HepG2 (cell line): Measurements from ENCODE around the gene IFNG. TPM values are rescaled to one million over a fixed set of nuclear protein-coding genes. Genes with fewer than 3 reads are reported as not detected.

Source experiments
- ATAC-seq: fragments of 200-7000 bp; cut with Tn5 transposase; 3 replicates; pipeline ENCODE4 v1.9.1; 2020; ENCODE audit warnings: mild to moderate bottlenecking, moderate library complexity
- BruUV-seq: library from RNA; stranded (reverse); fragments of 400-500 nt; replicated peaks from 2 replicates; lab custom pipeline; 2021; lab: Mats Ljungman, UMichigan
- CTCF ChIA-PET: fragments of 300-600 bp; formaldehyde crosslinking; extraction: SDS; loops from one replicate; lab custom pipeline; 2021; ENCODE audit warnings: low total read pairs, inconsistent platforms, low intra/inter-chr PET ratio; lab: Yijun Ruan, JAX
- POLR2A ChIA-PET: fragments of 350-600 bp; sonication (Branson Sonifier 250); formaldehyde crosslinking; loops from one replicate; lab custom pipeline; 2020; ENCODE audit warnings: antibody characterized with exemption, inconsistent platforms; lab: Yijun Ruan, JAX
- DNase-seq: peaks from one replicate; pipeline ENCODE4 v3.0.0-alpha.2; 2015; ENCODE audit warnings: low spot score
- FAIRE-seq: peaks from 3 replicates; lab custom pipeline; 2011; peaks lifted over from hg19 to GRCh38; lab: Jason Lieb, UNC
- H2AFZ ChIP-seq: one replicate; pipeline ENCODE4 v1.6.1; 2011; ENCODE audit warnings: low read length, inconsistent platforms
- H3K27ac ChIP-seq: fragments of 300-600 bp; 3 replicates; pipeline ENCODE4 v1.8.0; 2011; ENCODE audit warnings: mixed run types, mild to moderate bottlenecking, mixed read lengths, low read length, inconsistent platforms; ENCODE audit not compliant: insufficient read depth; ENCODE audit errors: extremely low read length
- H3K27me3 ChIP-seq, 2 experiments: fragments of 200-600 bp in 1 of 2; 2 replicates in 1 of 2; 3 replicates in 1 of 2; pipeline versions ENCODE4 v1.6.0 to v1.8.0; 2011; ENCODE audit warnings: low read length in 2 of 2, mild to moderate bottlenecking in 2 of 2, moderate library complexity in 2 of 2, inconsistent platforms in 1 of 2; ENCODE audit not compliant: insufficient read depth in 2 of 2, control insufficient read depth in 1 of 2
- H3K36me3 ChIP-seq, 2 experiments: fragments of 200-600 bp in 1 of 2; replicated peaks in 1 of 2; 2 replicates in 1 of 2; 3 replicates in 1 of 2; pipeline versions ENCODE4 v1.5.1 to v1.8.0; 2011; ENCODE audit warnings: low read length in 2 of 2, inconsistent platforms in 1 of 2; ENCODE audit not compliant: insufficient read depth in 2 of 2, control insufficient read depth in 1 of 2
- H3K4me1 ChIP-seq: 2 replicates; pipeline ENCODE4 v1.5.1; 2012; ENCODE audit warnings: low read length, inconsistent platforms; ENCODE audit not compliant: insufficient read depth
- H3K4me2 ChIP-seq: 2 replicates; pipeline ENCODE4 v1.6.0; 2011; ENCODE audit warnings: low read depth, low read length, inconsistent platforms
- H3K4me3 ChIP-seq, 3 experiments: fragments of 200-600 bp in 1 of 3; sonication (generic), shearing (Covaris generic) in 1 of 3; replicated peaks in 1 of 3; 2 replicates each; pipeline ENCODE4 v1.5.1; 2011 to 2016; ENCODE audit warnings: low read length in 3 of 3, inconsistent platforms in 2 of 3, low read depth in 2 of 3, mild to moderate bottlenecking in 2 of 3, control low read depth in 1 of 3, mixed read lengths in 1 of 3; ENCODE audit not compliant: insufficient read depth in 1 of 3
- H3K79me2 ChIP-seq: one replicate; pipeline ENCODE4 v1.6.1; 2011; ENCODE audit warnings: low read length, inconsistent platforms; ENCODE audit not compliant: insufficient read depth
- H3K9ac ChIP-seq: 2 replicates; pipeline ENCODE4 v1.6.0; 2011; ENCODE audit warnings: mild to moderate bottlenecking, low read depth, low read length, inconsistent platforms; ENCODE audit not compliant: insufficient read depth
- H3K9me3 ChIP-seq: 2 replicates; pipeline ENCODE4 v1.5.1; 2012; ENCODE audit warnings: mild to moderate bottlenecking, low read length
- H4K20me1 ChIP-seq: 2 replicates; pipeline ENCODE4 v1.6.0; 2011; ENCODE audit warnings: inconsistent platforms, mild to moderate bottlenecking, low read length, moderate library complexity; ENCODE audit not compliant: insufficient read depth
- ATAD3A ChIP-seq: sonication (generic); formaldehyde crosslinking; IDR thresholded peaks from 2 replicates; pipeline ENCODE4 v1.4.0; 2020; ENCODE audit warnings: missing genetic modification reagents
- CERS6 ChIP-seq: sonication (generic); formaldehyde crosslinking; IDR thresholded peaks from 2 replicates; pipeline ENCODE4 v1.5.0; 2020; ENCODE audit warnings: missing genetic modification reagents
- FOXA3 ChIP-seq: IDR thresholded peaks from 2 replicates; pipeline ENCODE4 v1.6.1; 2016; ENCODE audit warnings: missing genetic modification reagents, missing compliant biosample characterization
- HNF4A ChIP-seq: sonication (generic); formaldehyde crosslinking; IDR thresholded peaks from 2 replicates; pipeline ENCODE4 v1.4.0; 2020; ENCODE audit warnings: missing genetic modification reagents
- KDM2A ChIP-seq: sonication (generic); formaldehyde crosslinking; IDR thresholded peaks from 2 replicates; pipeline ENCODE4 v1.4.0; 2020; ENCODE audit warnings: low read depth, missing genetic modification reagents, borderline replicate concordance
- MXI1 ChIP-seq: IDR thresholded peaks from 3 replicates; pipeline ENCODE4 v1.6.1; 2012; ENCODE audit warnings: low read depth, low read length, inconsistent platforms, borderline replicate concordance
- PLRG1 ChIP-seq: fragments of 450-650 bp; conservative IDR thresholded peaks from 2 replicates; pipeline ENCODE4 v1.6.1; 2016
- RFX1 ChIP-seq: fragments of 450-650 bp; IDR thresholded peaks from 2 replicates; pipeline ENCODE4 v1.6.1; 2017
- RNF219 ChIP-seq: sonication (generic); formaldehyde crosslinking; IDR thresholded peaks from 2 replicates; pipeline ENCODE4 v1.5.0; 2020; ENCODE audit warnings: mild to moderate bottlenecking, missing genetic modification reagents
- SOX6 ChIP-seq, 2 experiments: fragments of 450-650 bp in 1 of 2; sonication (generic) in 1 of 2; formaldehyde crosslinking in 1 of 2; IDR thresholded peaks; 2 replicates each; pipeline versions ENCODE4 v1.4.0 to v1.6.1; 2017 to 2020; ENCODE audit warnings: antibody characterized with exemption in 1 of 2, mild to moderate bottlenecking in 1 of 2, missing genetic modification reagents in 1 of 2
- SUZ12 ChIP-seq: fragments of 150-350 bp; IDR thresholded peaks from 2 replicates; pipeline ENCODE4 v1.6.1; 2014; ENCODE audit warnings: low read depth, low read length
- TP53 ChIP-seq: sonication (generic); formaldehyde crosslinking; conservative IDR thresholded peaks from 2 replicates; pipeline ENCODE4 v1.4.0; 2020; ENCODE audit warnings: missing genetic modification reagents
- TRIM24 ChIP-seq: sonication (generic); formaldehyde crosslinking; IDR thresholded peaks from 2 replicates; pipeline ENCODE4 v1.8.0; 2022; ENCODE audit warnings: mild to moderate bottlenecking, missing genetic modification reagents
- YEATS2 ChIP-seq: sonication (generic); formaldehyde crosslinking; IDR thresholded peaks from 2 replicates; pipeline ENCODE4 v1.4.0; 2020; ENCODE audit warnings: missing genetic modification reagents, borderline replicate concordance
- ZBTB20 ChIP-seq: sonication (generic); formaldehyde crosslinking; IDR thresholded peaks from 2 replicates; pipeline ENCODE4 v1.8.1; 2023; ENCODE audit warnings: missing genetic modification reagents, low read depth, mild to moderate bottlenecking, borderline replicate concordance
- ZBTB25 ChIP-seq: IDR thresholded peaks from 2 replicates; pipeline ENCODE4 v1.6.1; 2018; ENCODE audit warnings: missing genetic modification reagents
- ZNF30 ChIP-seq: sonication (generic); formaldehyde crosslinking; IDR thresholded peaks from 2 replicates; pipeline ENCODE4 v1.5.0; 2020; ENCODE audit warnings: mild to moderate bottlenecking, missing genetic modification reagents
- ZNF337 ChIP-seq: sonication (generic); formaldehyde crosslinking; IDR thresholded peaks from 2 replicates; pipeline ENCODE4 v1.5.1; 2020; ENCODE audit warnings: missing genetic modification reagents, low read depth, mild to moderate bottlenecking, borderline replicate concordance
- ZNF512 ChIP-seq: sonication (generic); formaldehyde crosslinking; IDR thresholded peaks from 2 replicates; pipeline ENCODE4 v1.4.0; 2020; ENCODE audit warnings: mild to moderate bottlenecking, missing genetic modification reagents
- ZNF619 ChIP-seq: sonication (generic); formaldehyde crosslinking; IDR thresholded peaks from 2 replicates; pipeline ENCODE4 v1.4.0; 2020; ENCODE audit warnings: mild to moderate bottlenecking, missing genetic modification reagents
- ZZZ3 ChIP-seq: sonication (generic); formaldehyde crosslinking; IDR thresholded peaks from 2 replicates; pipeline ENCODE4 v1.4.0; 2020; ENCODE audit warnings: missing genetic modification reagents, mild to moderate bottlenecking, borderline replicate concordance
- WGBS: methylation state at CpG from one replicate; pipeline ENCODE4 v1.1.6; 2017; ENCODE audit warnings: low lambda C conversion rate; 5-methylcytosine and 5-hydroxymethylcytosine counted together
- in situ Hi-C: cut with HindIII; loops from 2 replicates; pipeline ENCODE4 v1.10.0; 2017; ENCODE audit warnings: low pct_unique_long_range_greater_than_20kb; ENCODE audit not compliant: extremely low pct_ligation_motif_present
- intact Hi-C: fragments of 100-400 bp; cut with micrococcal nuclease; formaldehyde crosslinking; loops from one replicate; pipeline ENCODE4 v1.10.0; 2022; ENCODE audit not compliant: unreplicated experiment
- polyA plus RNA-seq, 8 experiments: library from polyadenylated mRNA; depleted of rRNA in 3 of 8; stranded (reverse) in 7 of 8; unstranded in 1 of 8; fragments of >200 nt; fragmentation: Illumina TruSeq in 4 of 8; extraction: Trizol in 4 of 8; gene quantifications; 2 replicates each; pipeline versions ENCODE4 v1.2.1 to v1.2.3, GENCODE V29; 2011 to 2016; ENCODE audit warnings: low read depth in 4 of 8, missing spikeins in 1 of 8, mixed read lengths in 1 of 8; ENCODE audit not compliant: insufficient read depth in 1 of 8
- total RNA-seq, 5 experiments: library from RNA; depleted of rRNA; stranded (reverse); fragments of >200 nt; fragmentation: Illumina TruSeq; extraction: Trizol; gene quantifications; 2 replicates each; pipeline ENCODE4 v1.2.3, GENCODE V29; 2016; ENCODE audit warnings: low read depth in 1 of 5

Gene IFNG
- total and polyA plus RNA-seq, 2 of the 13 experiments (the other 11 are each of a cell fraction or from before 2014, with no cell fraction given), result not detected

GRCh38 chr12:68140556-68140955, 19.0 kb downstream of the IFNG start (continued):
- TF ChIP-seq YEATS2 (CRISPR knock-in tag) (no peak), ATAD3A (CRISPR knock-in tag) (no peak), MXI1 (no peak), TP53 (CRISPR knock-in tag) (no peak), RFX1 (no peak), KDM2A (CRISPR knock-in tag) (no peak), ZNF337 (CRISPR knock-in tag) (no peak), CERS6 (CRISPR knock-in tag) (no peak)
- TF ChIP-seq, all 625 proteins: peak for 0

GRCh38 chr12:68139941-68140340, 19.6 kb downstream of the IFNG start:
- Histone ChIP-seq H3K27ac (no peak overlapping the region), H4K20me1 (no peaks in the 10 kb centered on the region), H3K4me3 (no peak overlapping the region), H3K27me3 (no peaks in the 10 kb centered on the region; a peak in 1 of 5 replicates), H2AFZ (no peak overlapping the region), H3K36me3 (no peaks in the 10 kb centered on the region), H3K4me2 (no peak overlapping the region), H3K9ac (no peak overlapping the region), H3K9me3 (no peaks in the 10 kb centered on the region), H3K4me1 (no peaks in the 10 kb centered on the region), H3K79me2 (no peaks in the 10 kb centered on the region)
- ChIA-PET CTCF (no interaction called here), POLR2A (no interaction called here)
- no TSS peak for BruUV-seq
- FAIRE-seq (no peak), ATAC-seq (no peak), DNase-seq (no peak)
- 0% methylated on average over 1 of the region's 1 CpG for WGBS
- in situ Hi-C loops (no loop called here), intact Hi-C loops (no loop called here)
- no peak for TF ChIP-seq SUZ12
- no peak for TF ChIP-seq PLRG1
- no peak for TF ChIP-seq ZBTB25 (CRISPR knock-in tag)
- TF ChIP-seq ZBTB20 (CRISPR knock-in tag), result no peak
- TF ChIP-seq TRIM24 (CRISPR knock-in tag), result no peak
- TF ChIP-seq HNF4A, result no peak
- no peak for TF ChIP-seq FOXA3 (CRISPR knock-in tag)
- no peak for TF ChIP-seq SOX6 (IDR thresholded peaks at IDR 0.05)
- no peak for TF ChIP-seq SOX6 (CRISPR knock-in tag; IDR thresholded peaks at IDR 0.05)
- no peak for TF ChIP-seq RNF219 (CRISPR knock-in tag)
- TF ChIP-seq ZNF512 (CRISPR knock-in tag), result no peak
- TF ChIP-seq ZNF619 (CRISPR knock-in tag), result no peak
- TF ChIP-seq ZZZ3 (CRISPR knock-in tag), result no peak
- no peak for TF ChIP-seq ZNF30 (CRISPR knock-in tag)
